H1 (cell line): ENCODE data around the gene LMX1A.

ENCODE experiments used
- CTCF ChIP-seq, 3 experiments: IDR thresholded peaks; 1 replicate in 2 of 3; 2 replicates in 1 of 3; pipeline versions ENCODE4 v1.5.1 to v1.6.1; 2011; ENCODE audit warnings: low read length in 3 of 3, mild to moderate bottlenecking in 3 of 3, inconsistent platforms in 2 of 3, low read depth in 1 of 3, moderate library complexity in 1 of 3; ENCODE audit not compliant: insufficient read depth in 1 of 3; ENCODE audit errors: control extremely low read depth in 1 of 3
- JUND ChIP-seq: IDR thresholded peaks from 2 replicates; pipeline ENCODE4 v1.6.1; 2011; ENCODE audit warnings: mild to moderate bottlenecking, improper control_type of control experiment, low read length
- POLR2A ChIP-seq, 2 experiments: IDR thresholded peaks; 1 replicate in 1 of 2; 2 replicates in 1 of 2; pipeline ENCODE4 v1.6.1; 2011; ENCODE audit warnings: low read depth in 2 of 2, low read length in 2 of 2, mild to moderate bottlenecking in 2 of 2; ENCODE audit errors: control extremely low read depth in 1 of 2
- TAF1 ChIP-seq: IDR thresholded peaks from 2 replicates; pipeline ENCODE4 v1.6.1; 2011; ENCODE audit warnings: mild to moderate bottlenecking, low read depth, low read length

DNA sequence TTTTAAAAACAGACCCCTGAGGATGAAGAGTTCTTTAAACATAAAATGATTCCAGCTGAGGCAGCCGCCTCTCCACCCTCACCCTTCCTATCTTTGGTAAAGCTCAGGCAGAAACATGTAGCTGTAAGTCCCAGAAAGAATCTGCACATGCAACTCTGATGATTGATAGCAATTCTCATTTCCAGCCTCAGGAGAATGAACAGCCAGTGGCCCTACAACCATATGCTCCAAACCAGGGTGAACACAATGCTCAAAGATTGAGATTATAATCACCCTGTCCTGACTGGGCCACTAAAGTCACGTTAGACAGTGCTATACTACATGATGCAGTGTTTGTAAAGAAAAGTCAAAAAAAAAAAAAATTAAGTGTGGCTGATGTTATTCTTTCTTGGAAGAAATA is 80.2 kb downstream of the LMX1A start:
- TF ChIP-seq POLR2A (IDR thresholded peaks at IDR 0.05; ENCODE audit: control extremely low read depth in 1 of 2, low read depth in 2 of 2, low read length in 2 of 2) (no peak), JUND (no peak), TAF1 (no peak), CTCF (IDR thresholded peaks at IDR 0.05; ENCODE audit: control extremely low read depth in 1 of 3, insufficient read depth in 1 of 3, low read depth in 1 of 3, low read length in 3 of 3) (no peak)
